ENCODE data around the gene A3GALT2. TPM values are rescaled to one million over a fixed set of nuclear protein-coding genes. Genes with fewer than 3 reads are reported as not detected.

Gene A3GALT2
- total RNA-seq, 1 donor from 2014 or later: not detected

DNA sequence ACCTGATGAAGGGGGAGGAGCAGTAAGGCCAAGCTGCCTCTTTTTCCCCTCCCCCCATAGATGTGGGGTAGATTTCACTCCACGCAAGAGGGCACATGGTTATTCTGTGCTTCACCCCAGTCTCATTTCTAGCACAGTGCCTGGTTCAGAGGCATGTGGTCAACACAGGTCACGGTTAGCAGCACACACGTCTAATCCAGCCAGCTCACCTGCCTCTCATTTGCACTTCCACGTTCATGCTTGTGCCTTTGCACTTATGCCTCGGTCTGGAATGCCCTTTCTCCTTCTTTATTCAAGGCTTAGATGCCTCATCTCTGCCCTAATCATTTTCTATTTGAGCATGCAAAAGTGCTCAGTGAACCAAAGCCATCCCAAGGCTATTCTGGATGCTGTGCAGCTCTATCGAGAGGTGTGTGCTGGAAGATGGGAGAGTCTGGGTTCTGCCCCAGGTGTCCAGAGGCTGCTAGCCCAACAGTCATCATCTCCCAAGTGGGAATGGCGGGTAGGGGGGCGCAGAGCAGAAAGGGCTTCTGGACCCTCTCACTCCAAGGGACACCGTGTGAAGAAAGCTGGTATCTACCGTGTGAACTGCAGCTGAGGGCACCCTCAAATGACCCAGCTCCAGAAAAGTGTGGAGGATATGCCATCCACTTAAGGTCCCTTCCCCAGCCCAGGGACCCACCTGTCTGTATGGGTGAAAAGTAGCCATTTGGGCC, 2.1 kb upstream of the A3GALT2 start:
- TF ChIP-seq, protein P1, sequence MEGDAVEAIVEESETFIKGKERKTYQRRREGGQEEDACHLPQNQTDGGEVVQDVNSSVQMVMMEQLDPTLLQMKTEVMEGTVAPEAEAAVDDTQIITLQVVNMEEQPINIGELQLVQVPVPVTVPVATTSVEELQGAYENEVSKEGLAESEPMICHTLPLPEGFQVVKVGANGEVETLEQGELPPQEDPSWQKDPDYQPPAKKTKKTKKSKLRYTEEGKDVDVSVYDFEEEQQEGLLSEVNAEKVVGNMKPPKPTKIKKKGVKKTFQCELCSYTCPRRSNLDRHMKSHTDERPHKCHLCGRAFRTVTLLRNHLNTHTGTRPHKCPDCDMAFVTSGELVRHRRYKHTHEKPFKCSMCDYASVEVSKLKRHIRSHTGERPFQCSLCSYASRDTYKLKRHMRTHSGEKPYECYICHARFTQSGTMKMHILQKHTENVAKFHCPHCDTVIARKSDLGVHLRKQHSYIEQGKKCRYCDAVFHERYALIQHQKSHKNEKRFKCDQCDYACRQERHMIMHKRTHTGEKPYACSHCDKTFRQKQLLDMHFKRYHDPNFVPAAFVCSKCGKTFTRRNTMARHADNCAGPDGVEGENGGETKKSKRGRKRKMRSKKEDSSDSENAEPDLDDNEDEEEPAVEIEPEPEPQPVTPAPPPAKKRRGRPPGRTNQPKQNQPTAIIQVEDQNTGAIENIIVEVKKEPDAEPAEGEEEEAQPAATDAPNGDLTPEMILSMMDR (IDR thresholded peaks at IDR 0.05): no peak
- peaks cover 57 to 60% of the 10 kb centered on the region in 2 donors for H3K36me3 ChIP-seq
- DNase-seq (ENCODE audit: low spot score in 2 of 2): no peak
- intact Hi-C loops (cut with DNase I): no loop called here
- H3K4me3 ChIP-seq: no peak overlapping the region
- peaks cover 0 to 9% of the 10 kb centered on the region in 2 donors for H3K4me1 ChIP-seq
- no peak overlapping the region for H3K27ac ChIP-seq
- H3K9me3 ChIP-seq: no peaks in the 10 kb centered on the region
- no peaks in the 10 kb centered on the region for H3K27me3 ChIP-seq

DNA sequence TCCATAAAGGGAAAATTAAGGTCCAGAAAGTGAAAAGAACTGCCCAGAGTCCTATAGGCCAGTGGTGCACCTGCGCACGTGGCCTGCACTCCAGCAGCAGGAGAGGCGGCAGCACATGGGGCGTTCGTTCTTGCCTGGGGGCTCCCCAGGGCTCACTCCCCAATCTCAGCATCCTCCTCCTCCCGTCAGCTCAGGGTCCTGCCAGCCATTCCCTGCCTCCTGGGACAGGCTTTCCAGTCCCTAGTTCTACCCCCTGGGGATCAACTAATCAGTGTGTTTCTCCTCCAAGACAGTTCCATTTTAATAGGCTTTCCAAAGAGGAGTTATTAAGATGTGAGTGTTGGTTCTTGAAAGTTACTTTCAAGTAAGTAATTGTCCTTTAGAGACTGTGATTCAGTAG, 1.2 kb upstream of the A3GALT2 start:
- Histone ChIP-seq H3K4me1 (no peaks in the 10 kb centered on the region), H3K9me3 (no peaks in the 10 kb centered on the region), H3K4me3 (no peak overlapping the region), H3K27me3 (no peaks in the 10 kb centered on the region), H3K27ac (no peak overlapping the region), H3K36me3 (peaks cover 48 to 51% of the 10 kb centered on the region in 2 donors)
- intact Hi-C loops (cut with DNase I): no loop called here
- TF ChIP-seq, protein P1 (IDR thresholded peaks at IDR 0.05): no peak
- DNase-seq (ENCODE audit: low spot score in 2 of 2): no peak

- H3K4me1 ChIP-seq: no peaks in the 10 kb centered on the region
- no peak overlapping the region for H3K27ac ChIP-seq
- intact Hi-C loops (cut with DNase I): no loop called here
- no peak for DNase-seq (ENCODE audit: low spot score in 2 of 2)
- TF ChIP-seq, protein P1 (IDR thresholded peaks at IDR 0.05): no peak
- H3K4me3 ChIP-seq: no peak overlapping the region
- no peaks in the 10 kb centered on the region for H3K27me3 ChIP-seq
- peaks cover 38 to 41% of the 10 kb centered on the region in 2 donors for H3K36me3 ChIP-seq
- H3K9me3 ChIP-seq: no peaks in the 10 kb centered on the region
These were observed 280 bp upstream of the A3GALT2 start for GRCh38 chr1:33321178-33321577.

- H3K9me3 ChIP-seq: no peaks in the 10 kb centered on the region
- H3K36me3 ChIP-seq: peaks cover 27 to 30% of the 10 kb centered on the region in 2 donors
- intact Hi-C loops (cut with DNase I): no loop called here
- TF ChIP-seq, protein P1 (IDR thresholded peaks at IDR 0.05): no peak
- no peak for DNase-seq (ENCODE audit: low spot score in 2 of 2)
- no peak overlapping the region for H3K27ac ChIP-seq
- no peaks in the 10 kb centered on the region for H3K27me3 ChIP-seq
- H3K4me1 ChIP-seq: no peaks in the 10 kb centered on the region
- no peak overlapping the region for H3K4me3 ChIP-seq
These were observed 814 bp downstream of the A3GALT2 start for GRCh38 chr1:33319949-33320618.

DNA sequence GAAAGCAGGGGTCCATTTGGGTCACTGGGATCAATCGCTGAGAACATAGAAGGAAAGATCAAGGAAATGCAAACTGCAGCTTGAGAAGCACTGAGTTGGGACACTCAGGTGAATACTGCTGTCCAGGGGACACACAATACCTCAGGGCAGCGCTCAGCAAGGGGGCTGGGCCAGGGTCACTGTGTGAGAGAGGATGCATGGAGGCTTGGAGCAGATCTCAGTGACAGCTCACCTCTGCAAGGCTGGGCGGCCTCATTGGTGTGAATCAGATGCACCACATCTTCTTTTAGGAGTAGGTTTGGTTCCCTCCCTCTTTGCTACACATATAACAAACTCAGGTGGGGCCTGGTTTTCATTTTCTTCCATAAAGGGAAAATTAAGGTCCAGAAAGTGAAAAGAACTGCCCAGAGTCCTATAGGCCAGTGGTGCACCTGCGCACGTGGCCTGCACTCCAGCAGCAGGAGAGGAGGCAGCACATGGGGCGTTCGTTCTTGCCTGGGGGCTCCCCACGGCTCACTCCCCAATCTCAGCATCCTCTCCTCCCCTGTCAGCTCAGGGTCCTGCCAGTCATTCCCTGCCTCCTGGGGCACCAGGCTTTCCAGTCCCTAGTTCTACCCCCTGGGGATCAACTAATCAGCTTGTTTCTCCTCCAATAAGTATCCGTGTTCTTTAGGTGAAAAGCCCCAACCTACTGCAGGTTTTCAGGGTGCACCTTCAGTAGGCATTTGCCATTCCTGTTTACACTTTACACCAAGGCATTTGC, 1.5 kb downstream of the A3GALT2 start:
- no peak overlapping the region for H3K4me3 ChIP-seq
- H3K27me3 ChIP-seq: no peaks in the 10 kb centered on the region
- DNase-seq (ENCODE audit: low spot score in 2 of 2): no peak
- peaks cover 20 to 23% of the 10 kb centered on the region in 2 donors for H3K36me3 ChIP-seq
- no peaks in the 10 kb centered on the region for H3K4me1 ChIP-seq
- TF ChIP-seq, protein P1 (IDR thresholded peaks at IDR 0.05): no peak
- no peak overlapping the region for H3K27ac ChIP-seq
- intact Hi-C loops (cut with DNase I): no loop called here
- no peaks in the 10 kb centered on the region for H3K9me3 ChIP-seq
